Activated CD4-positive, alpha-beta T cell treated with anti-CD3 and anti-CD28 coated beads, Interleukin-2, amount 50 U/mL, for 1 hour (primary cell): ENCODE measurements around the gene KLHL33.

ENCODE experiments used
- DNase-seq: peaks from one replicate; pipeline ENCODE4 v3.0.0-alpha.2; 2020

Gene KLHL33

DNA sequence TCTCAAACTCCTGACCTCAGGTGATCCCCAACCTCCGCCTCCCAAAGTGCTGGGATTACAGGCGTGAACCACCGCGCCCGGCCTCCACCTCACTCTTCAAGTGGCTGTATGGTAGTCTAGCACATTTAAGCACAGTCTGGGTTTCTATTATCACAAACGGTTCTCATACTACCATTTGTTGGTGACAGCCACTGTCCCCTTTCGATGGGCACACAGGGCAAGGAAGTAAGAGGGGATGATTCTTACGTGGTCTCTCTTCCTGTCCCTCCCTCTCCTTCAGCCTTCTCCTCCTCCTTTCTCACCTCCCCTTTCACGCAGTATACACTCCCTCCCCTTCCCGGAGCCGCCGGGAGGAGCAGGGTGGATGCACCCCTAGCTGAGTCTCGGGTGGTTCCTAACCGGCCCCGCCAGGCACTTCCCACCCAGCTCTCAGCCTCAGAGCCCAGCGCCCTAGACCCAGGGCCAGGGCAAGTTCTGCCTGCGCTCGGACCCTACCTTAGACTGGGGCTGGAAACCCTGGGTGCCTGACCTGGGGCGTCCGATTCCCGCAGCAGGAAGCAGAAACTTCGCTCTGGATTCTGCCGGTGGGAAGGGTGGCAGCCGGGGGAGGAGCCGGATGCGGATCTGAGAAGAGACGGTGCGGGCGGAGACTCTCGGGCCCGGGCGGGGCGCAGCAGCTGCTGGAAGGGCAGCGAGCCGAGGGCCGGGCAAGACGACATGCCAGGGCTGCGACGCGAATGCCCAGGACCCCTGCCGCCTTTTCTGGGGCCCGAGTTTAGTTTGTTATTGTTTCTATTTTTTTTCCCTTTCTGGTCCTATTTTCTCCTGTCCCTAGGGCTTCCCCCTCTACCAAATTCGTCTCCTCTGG, 22.9 kb downstream of the KLHL33 start, which contains the start of gene TEP1:
Gene TEP1, minus strand, starts transcription at position 626 of the 868 bp plus-strand sequence. CDS start 5,062 bp downstream, outside the sequence.
- DNase-seq, result peak; percentile 64

DNA sequence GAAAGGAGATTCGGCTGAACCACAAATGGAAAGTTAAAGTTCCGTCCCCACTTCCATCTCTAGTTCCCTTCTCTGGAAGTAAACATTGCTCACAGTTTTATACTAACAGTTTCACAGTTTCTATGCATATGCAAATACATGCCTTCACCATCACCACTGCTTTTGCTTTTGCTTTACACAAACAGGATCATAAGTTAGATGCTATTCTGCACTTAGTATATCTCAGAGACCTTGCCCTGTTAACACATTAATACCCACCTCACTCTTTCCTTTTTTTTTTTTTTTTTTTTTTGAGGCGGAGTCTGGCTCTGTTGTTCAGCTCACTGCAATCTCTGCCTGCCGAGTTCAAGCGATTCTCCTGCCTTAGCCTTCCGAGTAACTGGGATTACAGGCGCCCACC, 23.6 kb downstream of the KLHL33 start:
- no peak for DNase-seq

GRCh38 chr14:20409226-20409625, 26.7 kb downstream of the KLHL33 start:
- DNase-seq, result no peak

- no peak for DNase-seq
Measured at GRCh38 chr14:20403521-20403920, 32.4 kb downstream of the KLHL33 start.

- no peak for DNase-seq
Measured at GRCh38 chr14:20400965-20401593, 34.9 kb downstream of the KLHL33 start.

DNA sequence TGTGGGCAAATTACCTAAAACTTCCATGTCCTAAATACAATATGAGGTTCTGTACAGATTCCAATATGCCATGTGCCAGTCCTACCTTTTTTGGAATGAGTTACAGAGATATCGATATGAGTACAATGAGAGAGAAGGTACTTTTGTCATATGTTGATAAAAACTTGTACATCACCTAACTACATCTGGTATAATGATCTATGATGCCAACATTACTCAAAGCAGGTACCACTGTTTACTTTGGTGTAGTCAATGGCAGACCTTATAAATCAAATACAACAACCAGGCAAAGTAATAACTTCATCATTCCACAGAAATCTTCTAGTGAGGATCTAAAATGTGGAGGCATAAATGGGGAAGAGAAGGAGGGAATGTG, 35.4 kb downstream of the KLHL33 start:
- DNase-seq, result no peak

- DNase-seq, result no peak
Measured at GRCh38 chr14:20397511-20397910, 38.5 kb downstream of the KLHL33 start.

GRCh38 chr14:20391505-20391904, 44.5 kb downstream of the KLHL33 start:
- DNase-seq, result no peak

DNA sequence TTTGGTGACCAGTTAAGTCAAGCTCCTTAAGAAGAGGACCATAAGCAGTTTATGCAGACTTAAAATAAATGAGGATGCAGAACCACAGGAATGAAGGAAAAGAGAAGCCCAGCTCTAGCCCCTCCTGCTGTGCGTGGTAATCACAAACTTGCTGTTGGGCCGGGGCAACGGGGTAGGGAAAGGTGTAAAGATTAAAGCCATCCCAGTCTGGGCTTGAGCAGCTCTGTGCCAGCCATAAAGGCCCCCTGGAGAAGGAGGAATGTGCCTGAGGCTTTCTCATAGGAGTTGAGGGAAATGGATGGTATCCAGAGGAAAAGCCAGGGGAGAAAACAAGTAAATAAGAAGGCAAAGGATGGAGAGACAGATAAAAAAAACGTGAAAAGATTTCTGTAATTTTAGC, 47.8 kb downstream of the KLHL33 start:
- no peak for DNase-seq

GRCh38 chr14:20387576-20387975, 48.4 kb downstream of the KLHL33 start:
- no peak for DNase-seq

- no peak for DNase-seq
Measured at GRCh38 chr14:20386276-20386855, 49.6 kb downstream of the KLHL33 start.

GRCh38 chr14:20384886-20385285, 51.1 kb downstream of the KLHL33 start:
- DNase-seq, result no peak

- DNase-seq, result no peak
Measured at GRCh38 chr14:20384321-20384720, 51.6 kb downstream of the KLHL33 start.

- no peak for DNase-seq
Measured at GRCh38 chr14:20383636-20384035, 52.3 kb downstream of the KLHL33 start.

DNA sequence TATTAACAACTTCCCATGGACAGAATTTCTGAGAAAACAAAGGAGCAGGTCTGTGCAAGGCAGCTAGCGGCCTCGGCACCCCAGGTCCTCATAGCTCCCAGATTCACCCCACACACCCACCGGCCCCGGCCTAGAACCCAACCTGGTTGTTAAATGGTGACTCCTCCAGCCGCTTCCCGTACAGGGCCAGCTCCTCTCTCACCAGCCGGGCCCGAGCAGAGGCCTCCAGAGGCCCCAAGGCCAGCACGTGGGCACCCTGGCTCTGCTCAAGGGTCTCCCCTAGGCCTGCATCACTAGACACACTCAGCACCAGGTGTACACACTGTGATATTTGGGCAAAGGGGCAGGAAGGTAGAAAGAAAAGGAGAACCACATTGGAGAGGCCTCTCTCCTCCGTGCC, 52.9 kb downstream of the KLHL33 start:
- no peak for DNase-seq

DNA sequence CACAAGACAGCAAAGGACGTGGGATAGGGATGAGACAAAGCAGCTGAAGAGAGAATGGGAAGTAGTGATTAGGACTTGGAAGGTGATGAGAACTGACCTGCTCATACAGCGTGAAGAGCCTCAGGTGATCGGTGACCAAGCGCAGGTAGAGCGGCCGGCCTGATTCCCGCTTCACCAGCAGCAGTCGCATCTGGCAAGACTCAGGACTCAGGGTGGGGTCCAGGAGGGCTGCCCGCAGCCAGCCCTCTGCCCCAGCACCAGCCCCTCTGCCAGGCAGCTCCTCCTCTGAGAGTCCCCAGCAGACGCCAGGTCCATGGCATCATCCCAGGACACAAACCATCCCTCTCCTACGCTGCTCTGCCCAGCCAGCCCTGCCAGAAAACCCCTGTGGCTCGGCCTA, 53.4 kb downstream of the KLHL33 start:
- DNase-seq, result no peak

DNA sequence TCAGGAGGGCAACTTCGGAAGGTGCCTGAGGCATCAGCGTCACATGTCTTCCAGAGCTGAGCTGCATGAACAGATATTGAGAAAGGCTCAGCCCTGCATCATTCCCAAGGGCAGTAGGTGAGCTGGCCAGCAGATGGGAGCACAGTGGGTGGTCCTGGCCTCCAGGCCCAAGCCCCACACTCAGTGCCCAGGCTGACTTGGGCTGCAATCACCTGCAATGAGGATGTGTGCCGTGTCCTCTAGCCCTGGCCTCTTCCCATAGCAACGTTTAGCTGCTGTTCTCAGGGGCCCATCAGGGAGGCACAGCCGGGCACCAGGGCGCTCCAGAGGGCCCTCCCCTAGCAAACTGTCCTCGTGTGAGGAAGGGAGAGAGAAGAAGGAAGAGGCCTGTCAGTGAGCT, 54.6 kb downstream of the KLHL33 start:
- no peak for DNase-seq

DNA sequence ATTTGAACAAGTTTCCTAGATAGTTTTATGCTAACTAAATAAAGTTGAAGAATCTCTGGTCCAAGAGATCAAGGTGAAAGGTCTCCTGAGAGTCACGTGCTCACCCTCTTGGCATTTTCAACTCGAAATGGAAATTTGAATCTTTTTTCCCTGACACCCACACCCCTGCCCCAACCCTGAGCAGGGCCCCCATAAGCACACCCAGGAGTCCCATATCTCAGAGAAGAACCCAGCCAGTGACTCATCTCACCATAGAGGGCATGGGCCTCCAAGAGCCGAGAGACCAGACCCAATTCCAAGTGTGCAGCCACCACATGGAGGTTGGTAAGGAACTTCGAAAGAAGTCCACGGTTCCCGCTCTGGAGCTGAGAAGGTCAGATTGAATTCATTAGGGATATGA, 55.3 kb downstream of the KLHL33 start:
- no peak for DNase-seq

GRCh38 chr14:20379743-20380142, 56.2 kb downstream of the KLHL33 start:
- DNase-seq, result no peak

DNA sequence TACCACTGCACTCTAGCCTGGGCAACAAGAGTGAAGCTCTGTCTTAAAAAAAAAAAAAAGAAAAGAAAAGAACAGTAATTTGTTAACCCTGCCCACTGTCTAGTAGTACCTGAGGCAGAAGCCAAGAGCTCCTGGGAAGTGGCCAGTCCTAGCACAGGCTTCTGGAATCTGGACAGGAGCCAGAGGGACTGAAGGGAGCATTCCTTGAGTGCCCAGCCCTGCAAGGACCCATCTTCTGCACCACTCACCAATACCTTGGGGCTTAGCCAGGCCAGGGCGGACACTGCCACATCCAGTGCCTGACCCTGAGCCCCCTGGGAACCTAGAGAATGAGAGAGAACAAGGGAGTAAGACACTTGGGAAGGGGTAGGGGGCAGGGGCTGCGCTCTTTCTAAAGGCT, 58.8 kb downstream of the KLHL33 start:
- DNase-seq, result no peak

DNA sequence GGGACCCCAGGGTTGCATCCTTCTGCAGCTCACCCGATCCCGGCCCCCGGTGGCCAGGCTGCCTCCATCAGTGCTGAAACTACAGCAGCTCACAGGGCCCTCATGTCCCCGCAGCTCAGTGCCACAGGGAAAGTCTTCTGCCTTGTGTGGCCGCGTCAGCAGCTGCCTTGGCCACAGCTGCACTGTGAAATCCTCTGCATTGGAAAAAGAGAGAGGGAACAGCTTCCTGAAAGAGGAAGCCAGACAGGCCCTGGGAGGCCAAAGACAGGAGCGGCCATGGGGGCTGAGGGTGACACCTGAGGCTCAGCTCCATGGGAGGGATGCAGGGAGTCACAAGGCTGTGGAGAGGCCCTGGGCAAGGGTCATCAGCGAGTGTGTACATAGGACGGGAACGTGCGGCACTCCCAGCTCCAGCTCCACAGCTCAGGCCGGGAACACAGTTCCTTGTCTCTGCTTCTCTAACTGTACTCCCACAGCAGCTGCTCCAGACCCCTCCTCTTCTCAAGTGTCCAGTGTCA, 59.8 kb downstream of the KLHL33 start:
- DNase-seq, result no peak
